ENCODE measurements around the gene SCN10A.

Gene SCN10A

DNA sequence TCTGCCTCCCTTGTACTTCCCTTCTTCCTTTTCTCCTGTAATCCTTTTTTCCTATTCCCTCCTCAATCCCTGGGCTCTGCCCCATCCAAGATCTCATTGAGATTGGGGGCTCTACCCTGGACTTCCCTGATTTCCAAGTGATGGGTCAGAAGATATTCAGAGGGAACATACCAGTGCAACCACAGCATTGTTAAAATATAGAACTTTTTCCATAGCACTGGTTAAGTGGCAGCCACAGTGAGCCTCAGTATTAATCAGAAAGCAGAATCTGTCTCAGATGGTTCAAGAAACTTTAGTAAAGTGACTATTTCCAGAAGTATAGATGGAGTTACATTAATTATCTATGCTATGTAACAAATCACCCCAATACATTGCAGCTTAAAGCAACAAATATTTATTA, 18.7 kb upstream of the SCN10A start:
- TF ChIP-seq, protein P1, sequence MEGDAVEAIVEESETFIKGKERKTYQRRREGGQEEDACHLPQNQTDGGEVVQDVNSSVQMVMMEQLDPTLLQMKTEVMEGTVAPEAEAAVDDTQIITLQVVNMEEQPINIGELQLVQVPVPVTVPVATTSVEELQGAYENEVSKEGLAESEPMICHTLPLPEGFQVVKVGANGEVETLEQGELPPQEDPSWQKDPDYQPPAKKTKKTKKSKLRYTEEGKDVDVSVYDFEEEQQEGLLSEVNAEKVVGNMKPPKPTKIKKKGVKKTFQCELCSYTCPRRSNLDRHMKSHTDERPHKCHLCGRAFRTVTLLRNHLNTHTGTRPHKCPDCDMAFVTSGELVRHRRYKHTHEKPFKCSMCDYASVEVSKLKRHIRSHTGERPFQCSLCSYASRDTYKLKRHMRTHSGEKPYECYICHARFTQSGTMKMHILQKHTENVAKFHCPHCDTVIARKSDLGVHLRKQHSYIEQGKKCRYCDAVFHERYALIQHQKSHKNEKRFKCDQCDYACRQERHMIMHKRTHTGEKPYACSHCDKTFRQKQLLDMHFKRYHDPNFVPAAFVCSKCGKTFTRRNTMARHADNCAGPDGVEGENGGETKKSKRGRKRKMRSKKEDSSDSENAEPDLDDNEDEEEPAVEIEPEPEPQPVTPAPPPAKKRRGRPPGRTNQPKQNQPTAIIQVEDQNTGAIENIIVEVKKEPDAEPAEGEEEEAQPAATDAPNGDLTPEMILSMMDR (IDR thresholded peaks at IDR 0.05) = no peak

DNA sequence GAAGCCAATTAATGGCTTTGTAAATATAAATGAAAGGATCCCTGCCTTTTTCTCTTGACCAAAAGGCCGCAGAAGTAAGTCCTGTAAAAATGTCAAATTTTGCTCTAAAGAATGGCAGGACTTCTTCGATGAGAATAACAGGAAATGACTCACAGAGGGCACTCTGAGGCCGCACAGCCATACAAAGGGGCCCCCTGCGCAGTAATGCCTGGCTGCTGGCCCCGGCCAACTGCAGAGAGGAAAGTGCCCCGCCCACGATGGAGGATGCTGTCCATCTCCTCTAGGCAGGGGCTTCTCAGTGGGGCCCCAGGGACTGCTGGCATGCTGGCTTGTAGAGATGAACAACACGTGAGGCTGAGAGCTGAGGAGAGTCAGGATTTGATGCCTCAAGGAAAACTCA, 18.1 kb upstream of the SCN10A start:
- TF ChIP-seq, protein P1 (IDR thresholded peaks at IDR 0.05) = no peak

DNA sequence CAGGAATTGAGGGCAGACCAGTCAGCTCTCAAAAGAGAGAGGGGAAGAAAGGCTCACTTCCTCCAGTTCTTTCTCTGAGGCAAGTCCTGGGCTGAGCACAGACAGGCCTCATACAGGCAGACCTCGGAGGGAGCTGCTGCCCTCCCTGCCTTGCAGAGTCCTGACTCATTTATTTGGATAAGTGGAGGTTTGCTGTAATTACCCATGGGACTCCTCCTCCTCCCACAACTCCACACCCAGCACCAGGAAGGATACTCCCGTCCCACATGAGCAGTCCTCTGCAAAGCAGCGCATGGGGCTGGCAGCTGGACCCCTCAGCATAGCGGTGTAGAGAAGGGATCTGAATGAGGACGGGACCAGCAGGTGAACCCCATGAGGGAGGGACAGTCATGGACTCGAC, 13.4 kb upstream of the SCN10A start:
- TF ChIP-seq, protein P1 (IDR thresholded peaks at IDR 0.05) = no peak

GRCh38 chr3:38828681-38829080, 12.7 kb upstream of the SCN10A start:
- TF ChIP-seq, protein P1 (IDR thresholded peaks at IDR 0.05) = no peak

GRCh38 chr3:38827791-38828190, 11.8 kb upstream of the SCN10A start:
- TF ChIP-seq, protein P1 (IDR thresholded peaks at IDR 0.05) = no peak

DNA sequence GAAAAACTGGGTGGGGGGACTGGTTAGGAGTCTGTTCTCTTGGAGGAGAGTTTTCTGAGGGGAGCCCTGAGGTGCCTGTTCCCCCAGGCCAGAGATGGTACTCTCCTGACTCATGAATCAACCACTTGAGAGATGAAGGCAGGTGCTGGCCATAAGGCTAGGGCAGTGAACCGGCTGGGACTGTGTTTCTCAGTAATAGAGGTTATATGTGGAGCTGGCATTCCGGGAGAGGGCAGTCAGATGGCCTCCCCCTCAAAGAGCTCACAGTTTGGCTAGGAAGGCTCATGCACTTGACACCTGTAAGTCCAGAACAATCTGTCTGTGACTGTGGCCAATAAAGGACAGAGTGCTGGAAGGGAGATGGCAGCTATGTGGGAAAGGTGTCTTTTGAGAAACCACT, 10.0 kb upstream of the SCN10A start:
- TF ChIP-seq, protein P1 (IDR thresholded peaks at IDR 0.05) = no peak

- TF ChIP-seq, protein P1 (IDR thresholded peaks at IDR 0.05) = no peak
Observed at GRCh38 chr3:38824349-38824748, 8.3 kb upstream of the SCN10A start.

DNA sequence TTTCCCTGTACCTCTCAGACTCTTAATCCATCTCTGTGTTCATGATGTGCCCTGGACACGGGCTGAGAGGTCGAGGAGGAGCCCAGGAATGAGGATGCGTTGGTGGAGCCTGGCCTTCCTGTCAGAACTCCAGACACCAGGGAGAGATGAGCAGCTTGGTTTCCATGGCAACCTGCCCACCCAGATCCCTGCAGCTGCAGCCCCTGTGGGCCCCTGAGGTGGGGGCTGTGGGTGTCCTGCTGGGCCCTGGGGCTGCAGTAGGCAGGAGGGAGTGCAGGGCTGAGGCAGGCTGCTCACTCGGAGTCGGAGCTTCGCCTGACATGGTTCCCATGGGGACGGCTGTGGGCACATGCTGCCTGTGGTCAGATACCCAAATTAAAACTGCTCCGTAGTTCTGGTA, 7.7 kb upstream of the SCN10A start:
- TF ChIP-seq, protein P1 (IDR thresholded peaks at IDR 0.05) = no peak
